GM12865 (cell line): Measurements from ENCODE around the gene HNF4A.

Experiments
- DNase-seq: peaks from one replicate; pipeline ENCODE4 v3.0.0; 2010; ENCODE audit warnings: low read depth
- H3K4me3 ChIP-seq: 2 replicates; pipeline ENCODE4 v1.5.1; 2011; ENCODE audit warnings: mild to moderate bottlenecking, low read depth, low read length, control low read depth
- TF ChIP-seq, protein P1 (sequence below): IDR thresholded peaks from 2 replicates; pipeline ENCODE4 v1.5.1; 2011; ENCODE audit warnings: low read length, control low read depth, low read depth, inconsistent platforms; ENCODE audit not compliant: insufficient read depth; ENCODE audit errors: missing control alignments

Gene HNF4A

DNA sequence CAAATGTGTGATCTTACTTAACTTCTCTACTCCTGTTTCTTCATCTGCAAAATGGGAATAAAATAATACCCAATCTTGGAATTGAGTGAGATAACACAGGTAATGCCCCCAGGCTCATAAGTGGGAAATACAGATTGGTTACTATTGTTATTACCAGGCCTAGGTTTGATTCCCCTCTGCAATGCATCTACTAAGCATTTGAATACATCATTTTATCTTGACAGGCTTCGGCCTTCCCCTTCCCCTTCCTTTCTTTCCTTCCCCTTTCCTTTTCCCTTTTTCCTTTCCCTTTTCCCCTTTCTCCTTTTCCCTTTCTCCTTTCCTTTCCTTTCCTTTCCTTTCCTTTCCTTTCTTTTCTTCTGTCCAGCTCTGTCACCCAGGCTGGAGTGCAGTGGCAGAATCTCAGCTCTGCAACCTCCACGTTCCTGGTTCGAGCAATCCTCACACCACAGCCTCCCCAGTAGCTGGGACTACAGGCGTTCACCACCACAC is 7.3 kb upstream of the HNF4A start:
- DNase-seq: no peak
- TF ChIP-seq, protein P1, sequence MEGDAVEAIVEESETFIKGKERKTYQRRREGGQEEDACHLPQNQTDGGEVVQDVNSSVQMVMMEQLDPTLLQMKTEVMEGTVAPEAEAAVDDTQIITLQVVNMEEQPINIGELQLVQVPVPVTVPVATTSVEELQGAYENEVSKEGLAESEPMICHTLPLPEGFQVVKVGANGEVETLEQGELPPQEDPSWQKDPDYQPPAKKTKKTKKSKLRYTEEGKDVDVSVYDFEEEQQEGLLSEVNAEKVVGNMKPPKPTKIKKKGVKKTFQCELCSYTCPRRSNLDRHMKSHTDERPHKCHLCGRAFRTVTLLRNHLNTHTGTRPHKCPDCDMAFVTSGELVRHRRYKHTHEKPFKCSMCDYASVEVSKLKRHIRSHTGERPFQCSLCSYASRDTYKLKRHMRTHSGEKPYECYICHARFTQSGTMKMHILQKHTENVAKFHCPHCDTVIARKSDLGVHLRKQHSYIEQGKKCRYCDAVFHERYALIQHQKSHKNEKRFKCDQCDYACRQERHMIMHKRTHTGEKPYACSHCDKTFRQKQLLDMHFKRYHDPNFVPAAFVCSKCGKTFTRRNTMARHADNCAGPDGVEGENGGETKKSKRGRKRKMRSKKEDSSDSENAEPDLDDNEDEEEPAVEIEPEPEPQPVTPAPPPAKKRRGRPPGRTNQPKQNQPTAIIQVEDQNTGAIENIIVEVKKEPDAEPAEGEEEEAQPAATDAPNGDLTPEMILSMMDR: no peak
- H3K4me3 ChIP-seq: no peak overlapping the region

DNA sequence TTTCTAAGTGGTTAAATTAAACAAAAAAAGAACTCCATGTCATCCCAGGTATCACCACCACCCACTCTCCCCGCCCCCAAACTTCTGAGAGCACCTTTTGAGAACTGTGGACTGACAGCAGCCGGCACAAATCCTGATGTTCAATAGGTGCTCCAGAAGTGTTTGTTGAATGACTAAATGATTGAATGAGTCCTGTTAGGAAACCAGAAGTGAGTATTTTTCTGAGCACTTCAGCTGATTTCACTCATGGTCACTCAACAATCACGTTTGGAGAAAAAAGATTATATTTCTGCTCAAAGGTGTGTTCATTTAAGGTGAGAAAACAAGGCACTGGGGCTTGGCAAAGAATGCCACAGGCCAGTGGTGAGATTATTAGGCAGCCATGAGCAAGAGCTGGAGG is 6.2 kb upstream of the HNF4A start:
- no peak for DNase-seq
- H3K4me3 ChIP-seq: no peak overlapping the region
- TF ChIP-seq, protein P1: no peak

DNA sequence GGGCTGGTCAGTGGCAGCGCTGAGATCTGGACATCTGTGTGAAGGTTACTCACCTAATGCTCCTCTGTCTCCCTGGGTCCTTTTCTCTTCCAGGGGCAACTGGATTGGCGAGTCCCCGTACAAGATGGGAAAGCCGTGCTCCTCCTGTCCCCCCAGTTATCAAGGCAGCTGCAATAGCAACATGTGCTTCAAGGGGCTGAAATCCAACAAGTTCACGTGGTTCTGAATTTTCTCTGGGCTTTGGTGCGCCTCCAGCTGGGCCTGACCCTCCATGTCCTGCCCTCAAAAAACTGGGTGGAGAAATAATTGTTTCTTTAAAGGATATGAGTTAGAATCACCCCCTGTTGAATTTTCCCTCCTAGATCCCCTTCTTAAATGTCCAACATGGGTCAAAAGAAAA is 4.9 kb upstream of the HNF4A start:
- TF ChIP-seq, protein P1: no peak
- no peak overlapping the region for H3K4me3 ChIP-seq
- no peak for DNase-seq

DNA sequence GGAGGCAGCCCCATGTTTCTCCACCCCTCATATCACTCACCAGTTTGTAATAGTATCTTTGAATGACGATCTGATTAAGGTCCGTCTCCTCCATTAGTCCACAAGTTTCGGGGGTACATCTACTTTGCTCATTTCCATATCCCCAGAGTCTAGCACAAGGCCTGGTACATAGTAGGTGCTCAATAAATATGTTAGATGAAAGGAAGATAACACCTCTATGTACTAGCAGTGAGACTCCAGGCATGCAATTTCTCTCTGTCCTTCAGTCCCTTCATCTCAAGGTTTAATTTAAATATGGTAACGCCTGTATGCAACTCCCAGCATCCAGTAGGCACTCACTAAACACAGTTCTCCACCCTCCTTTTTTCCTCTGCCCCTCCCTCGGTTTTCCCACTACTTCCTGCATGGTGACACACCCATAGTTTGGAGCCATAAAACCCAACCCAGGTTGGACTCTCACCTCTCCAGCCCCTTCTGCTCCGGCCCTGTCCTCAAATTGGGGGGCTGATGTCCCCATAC is 461 bp upstream of the HNF4A start:
- TF ChIP-seq, protein P1: no peak
- no peak for DNase-seq
- no peak overlapping the region for H3K4me3 ChIP-seq

DNA sequence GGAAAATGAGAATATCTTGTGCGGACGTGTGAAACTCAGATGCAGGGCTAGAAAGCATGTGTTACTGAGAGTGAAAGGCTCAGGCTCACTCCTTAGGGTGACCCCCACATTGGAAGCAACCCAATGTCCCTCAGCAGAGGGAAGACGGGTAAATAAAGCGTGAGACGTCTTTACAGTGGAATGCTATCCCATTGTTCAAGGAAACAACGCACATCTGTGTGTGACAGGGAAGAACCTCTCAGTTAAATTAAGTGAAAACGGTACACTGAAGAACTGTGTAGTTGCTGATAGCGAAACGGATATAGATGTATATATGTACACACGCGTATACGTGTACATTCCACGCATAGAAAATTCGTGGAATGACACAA is 839 bp downstream of the HNF4A start:
- no peak for DNase-seq
- TF ChIP-seq, protein P1: no peak
- H3K4me3 ChIP-seq: no peak overlapping the region

DNA sequence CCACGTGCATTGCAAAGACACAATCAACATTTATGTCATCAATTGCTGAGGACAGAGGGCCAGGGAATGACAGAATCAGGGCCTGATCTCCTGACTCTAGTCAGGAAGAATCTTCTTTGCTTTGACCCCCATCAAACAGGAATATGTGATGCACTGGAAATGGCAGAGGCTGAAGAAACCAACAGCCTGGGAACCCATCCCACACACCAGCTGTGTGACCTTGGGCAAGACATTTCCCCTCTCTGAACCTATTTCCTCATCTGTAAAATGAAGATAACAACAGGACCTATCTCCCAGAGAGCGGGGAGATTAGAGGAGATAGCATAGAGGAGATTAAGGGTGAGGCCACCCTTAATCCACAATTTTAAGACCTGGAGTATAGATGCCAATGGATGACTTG is 1.5 kb downstream of the HNF4A start:
- DNase-seq: no peak
- TF ChIP-seq, protein P1: no peak
- no peak overlapping the region for H3K4me3 ChIP-seq

DNA sequence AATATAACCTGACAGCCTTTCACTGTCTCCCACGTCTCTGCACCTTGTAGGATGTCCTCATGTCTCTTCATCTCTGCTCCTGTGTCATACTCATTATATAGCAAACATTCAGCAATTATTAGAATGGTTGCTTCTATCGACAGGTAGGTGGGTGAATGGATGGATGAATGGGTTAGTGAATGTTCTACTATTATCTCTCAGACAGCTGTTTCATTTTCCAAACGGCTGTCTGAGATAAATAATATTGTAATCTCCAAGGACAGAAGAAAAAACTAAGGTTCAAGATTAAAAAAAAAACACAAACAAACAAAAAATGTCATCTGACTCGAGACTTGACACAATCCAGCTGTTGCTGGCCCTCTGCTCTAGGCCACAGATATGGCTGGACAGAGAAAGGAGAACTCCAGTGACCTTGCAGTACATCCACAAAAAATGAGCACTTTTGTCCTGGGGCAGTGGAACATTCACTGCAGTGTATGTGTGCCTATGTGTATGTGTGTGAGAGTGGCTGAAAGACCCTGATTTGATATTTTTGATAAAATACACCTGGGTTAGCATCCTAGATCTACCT is 2.1 kb downstream of the HNF4A start:
- H3K4me3 ChIP-seq: no peak overlapping the region
- TF ChIP-seq, protein P1: no peak
- DNase-seq: peak; percentile 24
